A549 (cell line): ENCODE data around the gene DDX60.

Source experiments
- CTCF ChIP-seq: fragments of >200 bp; sonication (Bioruptor Twin); formaldehyde crosslinking; IDR thresholded peaks from 3 replicates; pipeline ENCODE4 v1.5.1; 2016
- E2F6 ChIP-seq: IDR thresholded peaks from 2 replicates; pipeline ENCODE4 v1.6.1; 2012; ENCODE audit warnings: low read depth, borderline replicate concordance
- HEYL ChIP-seq: fragments of 250-450 bp; sonication (Bioruptor Pico); IDR thresholded peaks from 2 replicates; pipeline ENCODE4 v1.8.0; 2021; ENCODE audit warnings: mild to moderate bottlenecking, moderate library complexity
- MAX ChIP-seq: IDR thresholded peaks from 2 replicates; pipeline ENCODE4 v1.6.1; 2012
- POLR2A ChIP-seq: IDR thresholded peaks from 2 replicates; pipeline ENCODE4 v1.6.1; 2012; ENCODE audit warnings: mild to moderate bottlenecking, low read length
- POLR2AphosphoS2 ChIP-seq: conservative IDR thresholded peaks from 2 replicates; pipeline ENCODE4 v1.6.1; 2012; ENCODE audit warnings: low read length, improper control_type of control experiment, inconsistent platforms
- RAD21 ChIP-seq, 2 experiments: fragments of >200 bp in 1 of 2; sonication (Bioruptor Twin) in 1 of 2; formaldehyde crosslinking in 1 of 2; IDR thresholded peaks in 1 of 2; conservative IDR thresholded peaks in 1 of 2; 2 replicates in 1 of 2; 3 replicates in 1 of 2; pipeline ENCODE4 v1.6.1; 2012 to 2018; ENCODE audit warnings: inconsistent platforms in 1 of 2
- REST ChIP-seq: fragments of 200-600 bp; sonication (generic); IDR thresholded peaks from 2 replicates; pipeline ENCODE4 v1.6.1; 2016; ENCODE audit warnings: antibody characterized with exemption, mild to moderate bottlenecking, moderate library complexity
- SMC3 ChIP-seq: fragments of >200 bp; sonication (Bioruptor Twin); formaldehyde crosslinking; IDR thresholded peaks from 3 replicates; pipeline ENCODE4 v1.6.1; 2018; ENCODE audit warnings: inconsistent platforms
- USF2 ChIP-seq: fragments of 450-650 bp; IDR thresholded peaks from 2 replicates; pipeline ENCODE4 v1.6.1; 2014; ENCODE audit warnings: antibody characterized with exemption

- TF ChIP-seq CTCF (no peak), USF2 (no peak), REST (no peak), POLR2A (no peak), E2F6 (no peak), MAX (no peak), SMC3 (no peak), POLR2AphosphoS2 (no peak), HEYL (CRISPR knock-in tag) (no peak), RAD21 (conservative IDR thresholded peaks at IDR 0.05 in 1 of 2, IDR thresholded peaks at IDR 0.05 in 1 of 2) (no peak)
These were observed 43.5 kb upstream of the DDX60 start for GRCh38 chr4:168362025-168362401.
